SK-N-SH (cell line): ENCODE results near the gene TUBGCP6. TPM values are rescaled to one million over a fixed set of nuclear protein-coding genes. Genes with fewer than 3 reads are reported as not detected.

Source experiments
- CTCF ChIA-PET: fragments of 300-600, 350-600 bp; formaldehyde crosslinking; extraction: SDS; loops from one replicate; lab custom pipeline; 2021; lab: Yijun Ruan, JAX
- POLR2A ChIA-PET: fragments of 350-600 bp; sonication (Branson Sonifier 250); formaldehyde crosslinking; extraction: SDS; loops from one replicate; lab custom pipeline; 2020; ENCODE audit warnings: antibody characterized with exemption, inconsistent platforms; lab: Yijun Ruan, JAX
- DNase-seq: peaks from one replicate; pipeline ENCODE4 v3.0.0; 2012
- H2AFZ ChIP-seq: fragments of 200-600 bp; sonication (generic); 2 replicates; pipeline ENCODE4 v1.8.1; 2016; ENCODE audit warnings: antibody characterized with exemption, mild to moderate bottlenecking, low read depth
- H3F3A ChIP-seq: fragments of 200-600 bp; sonication (generic); replicated peaks from 2 replicates; pipeline ENCODE3; 2016; ENCODE audit warnings: antibody characterized with exemption, mild to moderate bottlenecking; ENCODE audit not compliant: insufficient read depth
- H3K27ac ChIP-seq, 2 experiments: fragments of 200-500 bp in 1 of 2; fragments of 200-600 bp in 1 of 2; sonication (Bioruptor generic) in 1 of 2; sonication (generic), shearing (Covaris generic) in 1 of 2; 2 replicates each; pipeline versions ENCODE4 v1.5.1 to v1.6.1; 2014 to 2016; ENCODE audit warnings: low read depth in 2 of 2, inconsistent platforms in 1 of 2, low read length in 1 of 2, mild to moderate bottlenecking in 1 of 2, mixed read lengths in 1 of 2
- H3K27me3 ChIP-seq: fragments of 200-600 bp; sonication (generic), shearing (Covaris generic); 2 replicates; pipeline ENCODE4 v1.6.1; 2016; ENCODE audit warnings: mixed run types; ENCODE audit not compliant: insufficient read depth
- H3K36me3 ChIP-seq, 2 experiments: fragments of 200-500 bp in 1 of 2; fragments of 200-600 bp in 1 of 2; sonication (Bioruptor generic) in 1 of 2; sonication (generic) in 1 of 2; replicated peaks in 1 of 2; 2 replicates each; pipeline versions ENCODE3 to v1.5.1; 2014 to 2016; ENCODE audit warnings: low read length in 1 of 2, mild to moderate bottlenecking in 1 of 2; ENCODE audit not compliant: insufficient read depth in 2 of 2, control insufficient read depth in 1 of 2
- H3K4me1 ChIP-seq, 2 experiments: fragments of 200-500 bp in 1 of 2; fragments of 200-600 bp in 1 of 2; sonication (Bioruptor generic) in 1 of 2; sonication (generic), shearing (Covaris generic) in 1 of 2; 2 replicates each; pipeline versions ENCODE4 v1.5.1 to v1.6.1; 2014 to 2016; ENCODE audit warnings: low read depth in 1 of 2, low read length in 1 of 2, mixed run types in 1 of 2; ENCODE audit not compliant: insufficient read depth in 2 of 2, control insufficient read depth in 1 of 2
- H3K4me2 ChIP-seq: fragments of 200-600 bp; sonication (generic), shearing (Covaris generic); 2 replicates; pipeline ENCODE4 v1.6.1; 2017; ENCODE audit warnings: mixed run types
- H3K4me3 ChIP-seq, 2 experiments: fragments of 200-500 bp in 1 of 2; fragments of 200-600 bp in 1 of 2; sonication (Bioruptor generic) in 1 of 2; sonication (generic), shearing (Covaris generic) in 1 of 2; 2 replicates each; pipeline versions ENCODE4 v1.5.1 to v1.8.1; 2014 to 2016; ENCODE audit warnings: low read depth in 2 of 2, inconsistent platforms in 1 of 2, low read length in 1 of 2, mild to moderate bottlenecking in 1 of 2, mixed read lengths in 1 of 2, moderate library complexity in 1 of 2
- H3K79me2 ChIP-seq: fragments of 200-600 bp; sonication (generic); 2 replicates; pipeline ENCODE4 v1.8.1; 2017; ENCODE audit warnings: mild to moderate bottlenecking; ENCODE audit not compliant: insufficient read depth
- H3K9ac ChIP-seq: fragments of 200-600 bp; sonication (generic); 2 replicates; pipeline ENCODE4 v1.6.1; 2017; ENCODE audit warnings: mixed run types
- H3K9me2 ChIP-seq: fragments of 200-600 bp; sonication (generic); 2 replicates; pipeline ENCODE4 v1.6.1; 2017; ENCODE audit warnings: mixed run types
- H3K9me3 ChIP-seq: fragments of 200-600 bp; sonication (generic); 2 replicates; pipeline ENCODE4 v1.6.1; 2017; ENCODE audit warnings: mixed run types, mild to moderate bottlenecking, moderate library complexity
- H4K20me1 ChIP-seq: fragments of 200-600 bp; sonication (generic); 2 replicates; pipeline ENCODE4 v1.6.1; 2017; ENCODE audit warnings: mild to moderate bottlenecking, mixed run types; ENCODE audit not compliant: insufficient read depth
- CHD2 ChIP-seq: fragments of 150-350 bp; IDR thresholded peaks from 2 replicates; pipeline ENCODE4 v1.6.1; 2018; ENCODE audit warnings: low read length; ENCODE audit not compliant: partially characterized antibody
- ELF1 ChIP-seq: IDR thresholded peaks from 2 replicates; pipeline ENCODE4 v1.4.0; 2012
- FOSL2 ChIP-seq: IDR thresholded peaks from 2 replicates; pipeline ENCODE4 v1.4.0; 2012; ENCODE audit warnings: low read depth, mild to moderate bottlenecking, moderate library complexity, borderline replicate concordance
- JUND ChIP-seq: IDR thresholded peaks from 2 replicates; pipeline ENCODE4 v1.4.0; 2012
- MEF2A ChIP-seq: IDR thresholded peaks from 2 replicates; pipeline ENCODE4 v1.4.0; 2012; ENCODE audit warnings: low read depth, borderline replicate concordance
- NFIC ChIP-seq: IDR thresholded peaks from 2 replicates; pipeline ENCODE4 v1.4.0; 2012; ENCODE audit warnings: borderline replicate concordance
- NRF1 ChIP-seq: IDR thresholded peaks from 2 replicates; pipeline ENCODE4 v1.6.1; 2012; ENCODE audit warnings: low read depth, mild to moderate bottlenecking, low read length
- RAD21 ChIP-seq: IDR thresholded peaks from 2 replicates; pipeline ENCODE4 v1.6.1; 2012; ENCODE audit warnings: mild to moderate bottlenecking, low read length
- RFX5 ChIP-seq: IDR thresholded peaks from 2 replicates; pipeline ENCODE4 v1.6.1; 2012; ENCODE audit warnings: mild to moderate bottlenecking, improper control_type of control experiment, low read length
- SIN3A ChIP-seq: IDR thresholded peaks from 2 replicates; pipeline ENCODE4 v1.6.1; 2012; ENCODE audit warnings: low read depth, mild to moderate bottlenecking, low read length, moderate library complexity, borderline replicate concordance
- TCF12 ChIP-seq: IDR thresholded peaks from 2 replicates; pipeline ENCODE4 v1.4.0; 2012
- WGBS: methylation state at CpG from one replicate; pipeline ENCODE4 v1.1.6; 2017; ENCODE audit warnings: low lambda C conversion rate; 5-methylcytosine and 5-hydroxymethylcytosine counted together
- polyA plus RNA-seq, 3 experiments: library from polyadenylated mRNA; depleted of rRNA; stranded (reverse); fragments of >200 nt; gene quantifications; 2 replicates each; pipeline ENCODE4 v1.2.3, GENCODE V29; 2012
- TF ChIP-seq, protein P1 (sequence below): fragments of 200-600 bp; sonication (generic); IDR thresholded peaks from 2 replicates; pipeline ENCODE4 v1.6.1; 2017; ENCODE audit warnings: antibody characterized with exemption, mild to moderate bottlenecking, moderate library complexity
- TF ChIP-seq, protein P2 (sequence below): IDR thresholded peaks from 2 replicates; pipeline ENCODE4 v1.4.0; 2012; ENCODE audit warnings: low read depth, borderline replicate concordance
- TF ChIP-seq, protein P3 (sequence below): IDR thresholded peaks from 2 replicates; pipeline ENCODE4 v1.6.1; 2012; ENCODE audit warnings: mild to moderate bottlenecking, low read depth, low read length, moderate library complexity
- TF ChIP-seq, protein P4 (sequence below): fragments of 150-350 bp; IDR thresholded peaks from 2 replicates; pipeline ENCODE4 v1.6.1; 2017; ENCODE audit warnings: antibody characterized with exemption, low read length, low read depth, borderline replicate concordance
- TF ChIP-seq, protein P5 (sequence below): IDR thresholded peaks from 2 replicates; pipeline ENCODE4 v1.4.0; 2012; ENCODE audit warnings: low read depth, borderline replicate concordance

TUBGCP6 gene
- polyA plus RNA-seq, 1 of the 3 experiments (the other 2 are of a cell fraction) = 40.4 TPM

DNA sequence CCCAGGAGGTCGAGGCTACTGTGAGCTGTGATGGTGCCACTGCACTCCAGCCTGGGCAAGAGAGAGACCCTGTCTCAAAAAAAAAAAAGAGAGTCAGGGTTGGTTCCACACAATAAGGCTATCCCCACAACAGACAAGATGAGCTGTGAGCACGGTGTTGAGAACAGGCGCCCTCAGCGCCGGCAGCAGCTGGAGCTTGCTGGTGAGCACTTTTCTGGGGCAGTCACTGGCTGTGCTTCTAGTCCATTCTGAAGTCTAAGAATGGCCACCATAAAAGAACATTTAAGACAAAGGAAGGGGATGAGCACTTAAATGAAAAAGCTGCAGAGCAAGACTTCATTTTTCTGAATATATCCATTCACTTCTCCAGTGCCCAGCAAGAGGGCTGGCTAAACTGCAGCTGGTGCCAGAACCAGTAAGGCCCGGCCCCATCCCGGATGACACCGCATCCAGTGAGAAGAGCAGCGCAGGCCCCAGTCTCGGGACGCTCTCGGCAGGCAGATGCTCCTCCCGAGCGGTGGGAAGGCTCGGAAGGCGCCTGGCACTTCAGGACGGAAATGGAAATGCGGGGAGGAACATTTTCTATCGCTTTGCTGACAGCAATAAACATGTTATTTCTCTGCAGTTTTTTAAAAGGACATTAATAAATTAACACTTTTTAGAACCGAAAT is 12.2 kb downstream of the TUBGCP6 start:
- H3K27ac ChIP-seq = no peak overlapping the region
- H3K9me3 ChIP-seq = no peaks in the 10 kb centered on the region
- H3K27me3 ChIP-seq = no peaks in the 10 kb centered on the region
- H3K4me1 ChIP-seq = no peaks in the 10 kb centered on the region
- H3K9ac ChIP-seq = no peak overlapping the region
- 93% methylated on average over 19 of the region's 20 CpGs for WGBS
- H3K9me2 ChIP-seq = no peaks in the 10 kb centered on the region
- peaks cover 27% of the 10 kb centered on the region; the same call in 1 of the 2 replicates for H4K20me1 ChIP-seq
- peaks cover 11% of the 10 kb centered on the region for H3F3A ChIP-seq
- H3K4me3 ChIP-seq = no peak overlapping the region
- POLR2A ChIA-PET = no interaction called here
- no peak for DNase-seq
- no peak overlapping the region for H3K4me2 ChIP-seq
- TF ChIP-seq NRF1 (no peak), FOSL2 (no peak)
- H3K36me3 ChIP-seq = peaks cover 4 to 8% of the 10 kb centered on the region in 2 experiments
- H3K79me2 ChIP-seq = peaks cover 42% of the 10 kb centered on the region
- CTCF ChIA-PET = interaction anchor here (1.0 to 2.7 kb wide), 5 partner anchors 8 to 389 kb away, joined by 3 to 19 read pairs (median 3); no protein-coding TSS in a partner anchor
- no peak overlapping the region for H2AFZ ChIP-seq

DNA sequence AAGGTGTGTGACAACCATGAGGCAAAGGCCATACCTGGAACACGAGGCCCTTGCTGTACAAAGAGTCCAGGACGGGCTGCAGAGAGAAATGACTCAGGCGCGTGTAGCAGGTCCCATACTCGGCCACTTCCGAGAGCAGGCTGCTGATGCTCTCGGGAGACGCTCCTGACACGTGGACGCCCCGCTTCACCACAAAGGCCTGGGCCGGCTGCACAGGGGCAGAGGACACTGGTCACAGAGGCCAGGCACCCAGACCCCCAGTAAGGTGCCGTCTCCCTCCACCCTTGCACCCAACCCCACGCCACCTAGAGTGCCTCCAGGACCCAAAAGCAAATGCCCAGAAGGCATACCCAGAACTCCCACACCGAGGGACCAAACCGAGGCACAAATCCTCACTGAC is 15.5 kb downstream of the TUBGCP6 start:
- peaks cover 11% of the 10 kb centered on the region; the same call in 1 of the 2 replicates for H3K79me2 ChIP-seq
- H3K9me2 ChIP-seq = no peaks in the 10 kb centered on the region
- H3K4me1 ChIP-seq = no peaks in the 10 kb centered on the region
- H3F3A ChIP-seq = no peaks in the 10 kb centered on the region
- H2AFZ ChIP-seq = no peak overlapping the region
- no peak overlapping the region for H3K4me2 ChIP-seq
- peaks cover 0 to 17% of the 10 kb centered on the region in 2 experiments for H3K36me3 ChIP-seq
- no peak overlapping the region for H3K4me3 ChIP-seq
- H3K9ac ChIP-seq = no peak overlapping the region
- ChIA-PET POLR2A (no interaction called here), CTCF (no interaction called here)
- DNase-seq = no peak
- H3K27ac ChIP-seq = no peak overlapping the region
- TF ChIP-seq, protein P1, sequence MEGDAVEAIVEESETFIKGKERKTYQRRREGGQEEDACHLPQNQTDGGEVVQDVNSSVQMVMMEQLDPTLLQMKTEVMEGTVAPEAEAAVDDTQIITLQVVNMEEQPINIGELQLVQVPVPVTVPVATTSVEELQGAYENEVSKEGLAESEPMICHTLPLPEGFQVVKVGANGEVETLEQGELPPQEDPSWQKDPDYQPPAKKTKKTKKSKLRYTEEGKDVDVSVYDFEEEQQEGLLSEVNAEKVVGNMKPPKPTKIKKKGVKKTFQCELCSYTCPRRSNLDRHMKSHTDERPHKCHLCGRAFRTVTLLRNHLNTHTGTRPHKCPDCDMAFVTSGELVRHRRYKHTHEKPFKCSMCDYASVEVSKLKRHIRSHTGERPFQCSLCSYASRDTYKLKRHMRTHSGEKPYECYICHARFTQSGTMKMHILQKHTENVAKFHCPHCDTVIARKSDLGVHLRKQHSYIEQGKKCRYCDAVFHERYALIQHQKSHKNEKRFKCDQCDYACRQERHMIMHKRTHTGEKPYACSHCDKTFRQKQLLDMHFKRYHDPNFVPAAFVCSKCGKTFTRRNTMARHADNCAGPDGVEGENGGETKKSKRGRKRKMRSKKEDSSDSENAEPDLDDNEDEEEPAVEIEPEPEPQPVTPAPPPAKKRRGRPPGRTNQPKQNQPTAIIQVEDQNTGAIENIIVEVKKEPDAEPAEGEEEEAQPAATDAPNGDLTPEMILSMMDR = no peak
- no peak for TF ChIP-seq RAD21
- no peak for TF ChIP-seq TCF12
- no peak for TF ChIP-seq JUND
- no peak for TF ChIP-seq ELF1
- TF ChIP-seq, protein P2, sequence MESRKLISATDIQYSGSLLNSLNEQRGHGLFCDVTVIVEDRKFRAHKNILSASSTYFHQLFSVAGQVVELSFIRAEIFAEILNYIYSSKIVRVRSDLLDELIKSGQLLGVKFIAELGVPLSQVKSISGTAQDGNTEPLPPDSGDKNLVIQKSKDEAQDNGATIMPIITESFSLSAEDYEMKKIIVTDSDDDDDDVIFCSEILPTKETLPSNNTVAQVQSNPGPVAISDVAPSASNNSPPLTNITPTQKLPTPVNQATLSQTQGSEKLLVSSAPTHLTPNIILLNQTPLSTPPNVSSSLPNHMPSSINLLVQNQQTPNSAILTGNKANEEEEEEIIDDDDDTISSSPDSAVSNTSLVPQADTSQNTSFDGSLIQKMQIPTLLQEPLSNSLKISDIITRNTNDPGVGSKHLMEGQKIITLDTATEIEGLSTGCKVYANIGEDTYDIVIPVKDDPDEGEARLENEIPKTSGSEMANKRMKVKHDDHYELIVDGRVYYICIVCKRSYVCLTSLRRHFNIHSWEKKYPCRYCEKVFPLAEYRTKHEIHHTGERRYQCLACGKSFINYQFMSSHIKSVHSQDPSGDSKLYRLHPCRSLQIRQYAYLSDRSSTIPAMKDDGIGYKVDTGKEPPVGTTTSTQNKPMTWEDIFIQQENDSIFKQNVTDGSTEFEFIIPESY = no peak
- TF ChIP-seq RFX5 = no peak
- TF ChIP-seq, protein P3, sequence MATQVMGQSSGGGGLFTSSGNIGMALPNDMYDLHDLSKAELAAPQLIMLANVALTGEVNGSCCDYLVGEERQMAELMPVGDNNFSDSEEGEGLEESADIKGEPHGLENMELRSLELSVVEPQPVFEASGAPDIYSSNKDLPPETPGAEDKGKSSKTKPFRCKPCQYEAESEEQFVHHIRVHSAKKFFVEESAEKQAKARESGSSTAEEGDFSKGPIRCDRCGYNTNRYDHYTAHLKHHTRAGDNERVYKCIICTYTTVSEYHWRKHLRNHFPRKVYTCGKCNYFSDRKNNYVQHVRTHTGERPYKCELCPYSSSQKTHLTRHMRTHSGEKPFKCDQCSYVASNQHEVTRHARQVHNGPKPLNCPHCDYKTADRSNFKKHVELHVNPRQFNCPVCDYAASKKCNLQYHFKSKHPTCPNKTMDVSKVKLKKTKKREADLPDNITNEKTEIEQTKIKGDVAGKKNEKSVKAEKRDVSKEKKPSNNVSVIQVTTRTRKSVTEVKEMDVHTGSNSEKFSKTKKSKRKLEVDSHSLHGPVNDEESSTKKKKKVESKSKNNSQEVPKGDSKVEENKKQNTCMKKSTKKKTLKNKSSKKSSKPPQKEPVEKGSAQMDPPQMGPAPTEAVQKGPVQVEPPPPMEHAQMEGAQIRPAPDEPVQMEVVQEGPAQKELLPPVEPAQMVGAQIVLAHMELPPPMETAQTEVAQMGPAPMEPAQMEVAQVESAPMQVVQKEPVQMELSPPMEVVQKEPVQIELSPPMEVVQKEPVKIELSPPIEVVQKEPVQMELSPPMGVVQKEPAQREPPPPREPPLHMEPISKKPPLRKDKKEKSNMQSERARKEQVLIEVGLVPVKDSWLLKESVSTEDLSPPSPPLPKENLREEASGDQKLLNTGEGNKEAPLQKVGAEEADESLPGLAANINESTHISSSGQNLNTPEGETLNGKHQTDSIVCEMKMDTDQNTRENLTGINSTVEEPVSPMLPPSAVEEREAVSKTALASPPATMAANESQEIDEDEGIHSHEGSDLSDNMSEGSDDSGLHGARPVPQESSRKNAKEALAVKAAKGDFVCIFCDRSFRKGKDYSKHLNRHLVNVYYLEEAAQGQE = no peak
- no peak for TF ChIP-seq CHD2
- TF ChIP-seq MEF2A = no peak
- no peak for TF ChIP-seq NFIC
- TF ChIP-seq, protein P4, sequence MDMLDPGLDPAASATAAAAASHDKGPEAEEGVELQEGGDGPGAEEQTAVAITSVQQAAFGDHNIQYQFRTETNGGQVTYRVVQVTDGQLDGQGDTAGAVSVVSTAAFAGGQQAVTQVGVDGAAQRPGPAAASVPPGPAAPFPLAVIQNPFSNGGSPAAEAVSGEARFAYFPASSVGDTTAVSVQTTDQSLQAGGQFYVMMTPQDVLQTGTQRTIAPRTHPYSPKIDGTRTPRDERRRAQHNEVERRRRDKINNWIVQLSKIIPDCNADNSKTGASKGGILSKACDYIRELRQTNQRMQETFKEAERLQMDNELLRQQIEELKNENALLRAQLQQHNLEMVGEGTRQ = no peak
- no peak for TF ChIP-seq FOSL2
- TF ChIP-seq, protein P5, sequence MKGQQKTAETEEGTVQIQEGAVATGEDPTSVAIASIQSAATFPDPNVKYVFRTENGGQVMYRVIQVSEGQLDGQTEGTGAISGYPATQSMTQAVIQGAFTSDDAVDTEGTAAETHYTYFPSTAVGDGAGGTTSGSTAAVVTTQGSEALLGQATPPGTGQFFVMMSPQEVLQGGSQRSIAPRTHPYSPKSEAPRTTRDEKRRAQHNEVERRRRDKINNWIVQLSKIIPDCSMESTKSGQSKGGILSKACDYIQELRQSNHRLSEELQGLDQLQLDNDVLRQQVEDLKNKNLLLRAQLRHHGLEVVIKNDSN = no peak
- no peak for TF ChIP-seq SIN3A
- no peaks in the 10 kb centered on the region for H3K27me3 ChIP-seq
- peaks cover 7% of the 10 kb centered on the region; the same call in 1 of the 2 replicates for H4K20me1 ChIP-seq
- H3K9me3 ChIP-seq = no peaks in the 10 kb centered on the region
- WGBS = 85% methylated on average over 4 of the region's 16 CpGs
